Stimulated activated naive B cell treated with anti-CD40 and anti-IgM and Interleukin-4, amounts not matched to agents 10 μg/mL and 1 μg/mL and 100 μg/mL, for 72 hours (primary cell): Measurements from ENCODE around the gene INPP1.
A peak's percentile ranks its signal among the peaks of the same experiment; 100 is the strongest.
"Not testable (repeated sequence)": the region's sequence is repeated elsewhere in the genome, so short reads cannot be mapped to it uniquely, and the experiment has no call there.

Experiments used
- ATAC-seq, 2 donors: fragments of 150-1000 bp; cut with Tn5 transposase; replicated peaks; 2 replicates each; pipeline ENCODE4 v1.10.0; 2021; ENCODE audit warnings: moderate library complexity in 1 of 2
- DNase-seq: peaks from one replicate; pipeline ENCODE4 v3.0.0; 2021
- H3K27ac Mint-ChIP-seq: one replicate; pipeline ENCODE4 v1.8.0; 2022; ENCODE audit warnings: mild to moderate bottlenecking, mixed read lengths
- H3K27me3 Mint-ChIP-seq, 2 donors: one replicate each; pipeline ENCODE4 v1.8.0; 2022; ENCODE audit warnings: mixed read lengths in 2 of 2
- H3K36me3 Mint-ChIP-seq, 2 donors: one replicate each; pipeline ENCODE4 v1.8.0; 2022; ENCODE audit warnings: mixed read lengths in 2 of 2, mild to moderate bottlenecking in 1 of 2
- H3K4me1 Mint-ChIP-seq, 2 donors: one replicate each; pipeline ENCODE4 v1.8.0; 2022; ENCODE audit warnings: mixed read lengths in 2 of 2, mild to moderate bottlenecking in 1 of 2
- H3K4me3 Mint-ChIP-seq, 2 donors: one replicate each; pipeline ENCODE4 v1.8.0; 2022; ENCODE audit warnings: mild to moderate bottlenecking in 2 of 2, mixed read lengths in 2 of 2, moderate library complexity in 1 of 2
- H3K9me3 Mint-ChIP-seq, 2 donors: one replicate each; pipeline ENCODE4 v1.8.0; 2022; ENCODE audit warnings: mixed read lengths in 2 of 2, mild to moderate bottlenecking in 1 of 2

Gene INPP1

DNA sequence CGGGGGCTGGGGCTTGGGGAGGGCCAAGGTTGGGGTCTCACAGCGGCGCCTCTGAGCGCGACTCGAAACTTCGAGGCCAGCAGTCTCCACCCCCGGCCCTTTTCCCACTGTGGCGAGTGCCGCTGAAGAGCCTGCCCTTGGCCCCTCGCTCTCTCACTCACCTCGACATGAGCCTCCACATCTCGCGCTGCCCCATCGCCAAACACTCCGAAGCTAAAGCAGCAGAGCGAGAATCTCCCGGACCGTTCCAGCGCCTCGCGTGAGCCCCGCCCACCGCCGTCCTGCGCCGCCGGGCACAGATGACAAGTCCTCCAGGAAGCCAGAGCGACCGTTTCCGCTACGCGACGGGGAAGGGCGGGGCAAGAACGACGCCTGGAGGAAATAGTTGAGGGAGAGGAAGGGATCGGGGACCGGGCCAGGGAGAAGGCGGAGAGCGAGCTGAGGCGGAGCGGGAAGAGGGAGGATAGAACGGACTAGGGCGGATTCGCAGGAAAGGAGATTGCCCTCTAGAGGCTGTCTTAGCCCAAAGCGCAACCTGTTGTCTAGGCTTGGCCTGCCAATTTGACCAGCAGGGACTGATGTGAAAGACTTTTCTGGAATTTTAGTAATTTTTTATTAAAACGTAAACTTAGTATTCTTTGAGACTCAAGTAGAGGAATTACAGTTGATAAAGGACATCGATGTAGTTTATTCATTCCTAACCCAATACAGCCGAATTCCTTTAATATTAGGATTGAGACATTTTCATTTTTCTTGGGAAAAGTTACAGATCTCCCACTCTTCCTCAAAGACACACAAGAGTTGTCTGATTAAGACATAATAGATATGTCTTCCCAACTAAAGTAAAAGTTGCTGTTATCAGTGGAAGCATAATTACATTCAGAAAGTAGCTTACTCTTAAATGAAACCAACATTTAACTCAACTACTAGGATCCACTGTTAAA is 23.6 kb upstream of the INPP1 start, which contains the start of gene HIBCH:
Gene HIBCH (minus strand): TSS at position 272 of the 944 bp plus-strand sequence. CDS start 76 bp downstream, at position 196.
- H3K27ac Mint-ChIP-seq, result peak within 1 kb of the TSS; percentile 90
- H3K4me1 Mint-ChIP-seq, result peaks cover 26 to 44% of the 10 kb centered on the region in 2 donors
- DNase-seq (peak; percentile 88), ATAC-seq (peak; percentile 95 to 97)
- peaks cover 0 to 10% of the 10 kb centered on the region in 2 donors for H3K36me3 Mint-ChIP-seq
- H3K27me3 Mint-ChIP-seq, result no peaks in the 10 kb centered on the region
- peak within 1 kb of the TSS; percentile 91 to 94 for H3K4me3 Mint-ChIP-seq
- H3K9me3 Mint-ChIP-seq, result no peaks in the 10 kb centered on the region

DNA sequence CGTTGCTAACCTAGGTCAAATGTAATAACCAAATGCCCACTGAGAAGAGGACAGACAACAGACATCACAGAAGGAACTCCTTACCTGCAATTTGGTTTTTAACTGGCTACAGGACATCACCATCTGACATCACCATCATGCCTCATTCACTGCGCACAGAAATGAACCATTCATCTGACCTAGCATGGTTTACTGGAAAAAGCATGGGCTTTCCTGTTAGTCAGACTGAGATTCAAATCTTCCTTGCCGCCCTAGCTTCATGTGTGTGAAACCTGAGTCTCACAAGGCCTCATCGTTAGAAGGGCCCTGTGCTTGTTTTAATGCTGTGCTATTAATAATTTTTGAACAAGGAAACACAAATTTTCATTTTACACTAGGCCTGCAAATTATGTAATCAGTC is 22.7 kb upstream of the INPP1 start:
- H3K27ac Mint-ChIP-seq, result peak overlapping the region; percentile 73
- H3K27me3 Mint-ChIP-seq, result peaks cover 6 to 7% of the 10 kb centered on the region in 2 donors
- no peak for DNase-seq
- H3K36me3 Mint-ChIP-seq, result peaks cover 0 to 4% of the 10 kb centered on the region in 2 donors
- ATAC-seq, result no peak
- peaks cover 19 to 36% of the 10 kb centered on the region in 2 donors for H3K4me1 Mint-ChIP-seq
- H3K9me3 Mint-ChIP-seq, result no peaks in the 10 kb centered on the region
- H3K4me3 Mint-ChIP-seq, result peak overlapping the region; percentile 78 to 94

DNA sequence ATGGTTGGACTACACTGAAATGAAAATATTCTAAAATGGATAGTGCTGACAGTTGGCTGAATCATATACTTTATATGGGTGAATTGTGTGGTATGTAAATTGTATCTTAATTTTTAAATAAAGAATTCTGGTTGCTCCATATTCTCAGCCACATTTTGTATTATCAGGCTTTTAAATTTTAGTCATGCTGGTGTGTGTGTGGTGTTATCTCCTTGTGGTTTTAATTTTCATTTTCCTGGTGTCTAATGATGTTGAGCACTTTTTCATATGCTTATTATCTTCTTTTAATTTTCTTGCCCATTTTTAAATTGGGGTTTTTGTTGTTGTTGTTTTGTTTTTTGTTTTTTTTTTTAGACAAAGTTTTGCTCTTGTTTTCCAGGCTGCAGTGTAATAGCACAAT is 20.0 kb upstream of the INPP1 start:
- Mint-ChIP-seq H3K9me3 (no peaks in the 10 kb centered on the region), H3K4me1 (peaks cover 5 to 18% of the 10 kb centered on the region in 2 donors), H3K27me3 (peaks cover 13 to 24% of the 10 kb centered on the region in 2 donors), H3K36me3 (no peaks in the 10 kb centered on the region), H3K4me3 (no peak overlapping the region), H3K27ac (no peak overlapping the region)
- DNase-seq (no peak), ATAC-seq (no peak)

DNA sequence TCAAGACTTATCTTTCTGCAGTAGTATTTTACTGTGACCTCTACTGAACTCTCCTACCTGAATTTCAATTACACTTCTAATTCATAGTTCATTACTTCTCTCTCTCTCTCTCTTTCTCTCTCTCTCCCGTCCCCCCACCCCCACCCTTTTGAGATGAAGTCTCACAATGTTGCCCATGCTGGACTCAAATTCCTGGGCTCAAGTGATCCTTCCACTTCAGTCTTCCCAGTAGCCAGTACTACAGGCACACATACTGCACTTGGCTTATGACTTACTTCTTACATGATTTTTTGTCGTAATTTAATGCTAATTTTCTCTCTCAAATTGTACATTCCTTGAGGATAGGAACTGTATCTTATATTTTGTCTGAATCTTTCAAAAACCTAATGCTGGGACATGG is 17.8 kb upstream of the INPP1 start:
- DNase-seq (no peak), ATAC-seq (no peak)
- no peaks in the 10 kb centered on the region for H3K9me3 Mint-ChIP-seq
- no peak overlapping the region for H3K4me3 Mint-ChIP-seq
- H3K27me3 Mint-ChIP-seq, result peaks cover 21 to 39% of the 10 kb centered on the region in 2 donors
- no peak overlapping the region for H3K27ac Mint-ChIP-seq
- no peaks in the 10 kb centered on the region for H3K36me3 Mint-ChIP-seq
- H3K4me1 Mint-ChIP-seq, result peaks cover 0 to 6% of the 10 kb centered on the region in 2 donors

DNA sequence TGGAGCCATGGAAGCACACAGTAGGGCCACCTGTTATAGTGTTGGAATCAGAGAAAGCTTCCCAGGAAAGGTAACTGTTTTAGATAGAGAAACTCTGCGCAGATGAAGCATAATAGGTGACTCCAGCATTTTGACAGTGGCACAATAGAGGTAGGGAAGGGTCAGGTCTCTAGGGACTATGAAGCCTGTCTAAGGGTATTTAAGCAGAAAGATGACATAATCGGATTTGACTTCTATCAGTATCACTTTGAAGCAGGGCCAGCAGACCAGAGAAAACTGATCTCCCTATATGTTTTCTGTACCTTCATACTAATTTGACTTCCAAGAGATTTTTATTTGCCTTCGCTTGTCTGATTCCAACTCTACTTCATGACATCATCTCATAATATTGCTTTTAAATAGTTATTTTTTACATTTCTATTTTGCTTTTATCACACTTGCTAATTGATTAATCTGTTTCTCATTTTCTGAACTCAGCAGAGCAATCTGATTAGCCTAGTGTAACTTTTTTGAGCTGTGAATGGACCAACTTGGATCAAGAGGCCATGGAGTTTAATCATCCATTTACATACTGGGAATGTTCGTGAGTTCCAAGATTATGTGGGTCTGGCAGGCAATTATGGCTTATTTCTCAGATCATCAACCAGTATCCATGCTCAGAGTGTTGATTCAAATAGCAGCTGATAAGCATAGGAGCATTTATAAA is 15.4 kb upstream of the INPP1 start:
- no peak overlapping the region for H3K27ac Mint-ChIP-seq
- H3K27me3 Mint-ChIP-seq, result peaks cover 25 to 40% of the 10 kb centered on the region in 2 donors
- DNase-seq, result no peak
- H3K9me3 Mint-ChIP-seq, result no peaks in the 10 kb centered on the region
- H3K36me3 Mint-ChIP-seq, result no peaks in the 10 kb centered on the region
- H3K4me3 Mint-ChIP-seq, result no peak overlapping the region
- peaks cover 0 to 4% of the 10 kb centered on the region in 2 donors for H3K4me1 Mint-ChIP-seq
- ATAC-seq, result peak in 1 of 2 donors; percentile 25

DNA sequence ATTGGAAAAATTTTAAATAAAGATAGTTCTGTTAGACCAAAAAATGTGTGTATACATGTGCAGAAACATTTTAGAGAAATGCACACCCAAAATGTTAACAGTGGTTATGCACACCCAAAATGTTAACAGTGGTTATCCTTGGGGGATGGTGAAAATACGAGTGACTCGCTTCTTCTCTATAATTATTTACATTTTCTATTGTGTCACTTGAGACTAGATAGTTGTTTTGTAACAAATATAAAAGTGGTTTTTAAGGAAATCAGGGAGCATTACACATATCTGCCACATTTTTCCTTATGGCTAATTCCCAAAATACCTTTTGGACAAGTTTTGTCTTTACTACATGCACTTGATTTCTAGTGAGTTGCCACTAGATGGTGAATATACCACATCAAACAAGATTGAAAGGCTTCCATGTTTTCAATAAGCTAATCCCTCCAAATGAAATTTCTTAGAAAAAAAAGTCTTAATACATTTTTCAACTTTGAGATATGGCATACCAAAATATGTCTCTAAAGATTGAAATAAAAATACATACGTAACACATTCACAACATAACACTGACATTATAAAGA is 14.7 kb upstream of the INPP1 start:
- Mint-ChIP-seq H3K27ac (no peak overlapping the region), H3K4me3 (no peak overlapping the region), H3K9me3 (no peaks in the 10 kb centered on the region), H3K27me3 (peaks cover 25 to 40% of the 10 kb centered on the region in 2 donors), H3K4me1 (peaks cover 0 to 4% of the 10 kb centered on the region in 2 donors), H3K36me3 (no peaks in the 10 kb centered on the region)
- DNase-seq (no peak), ATAC-seq (no peak)

DNA sequence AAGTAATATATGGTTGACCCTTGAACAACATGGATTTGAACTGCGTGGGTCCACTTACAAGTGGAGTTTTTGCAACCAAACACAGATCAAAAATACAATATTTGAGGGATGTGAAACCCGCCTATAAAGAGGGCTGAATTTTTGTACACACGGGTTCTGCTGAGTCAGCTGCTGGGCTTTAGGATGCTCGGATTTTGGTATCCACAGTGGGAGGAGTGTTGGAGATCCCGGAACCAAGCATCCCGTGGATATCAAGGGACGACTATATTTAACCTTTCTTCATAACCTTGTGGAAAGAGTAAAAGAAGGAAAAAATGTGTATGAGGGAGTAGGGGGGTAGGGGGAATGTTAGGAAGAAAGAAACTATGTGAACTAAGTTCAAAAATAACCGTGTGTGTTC is 10.0 kb upstream of the INPP1 start:
- Mint-ChIP-seq H3K4me1 (no peaks in the 10 kb centered on the region), H3K27me3 (peaks cover 12 to 16% of the 10 kb centered on the region in 2 donors), H3K36me3 (no peaks in the 10 kb centered on the region), H3K9me3 (peaks cover 0 to 2% of the 10 kb centered on the region in 2 donors), H3K27ac (no peak overlapping the region), H3K4me3 (no peak overlapping the region)
- DNase-seq (no peak), ATAC-seq (no peak)

DNA sequence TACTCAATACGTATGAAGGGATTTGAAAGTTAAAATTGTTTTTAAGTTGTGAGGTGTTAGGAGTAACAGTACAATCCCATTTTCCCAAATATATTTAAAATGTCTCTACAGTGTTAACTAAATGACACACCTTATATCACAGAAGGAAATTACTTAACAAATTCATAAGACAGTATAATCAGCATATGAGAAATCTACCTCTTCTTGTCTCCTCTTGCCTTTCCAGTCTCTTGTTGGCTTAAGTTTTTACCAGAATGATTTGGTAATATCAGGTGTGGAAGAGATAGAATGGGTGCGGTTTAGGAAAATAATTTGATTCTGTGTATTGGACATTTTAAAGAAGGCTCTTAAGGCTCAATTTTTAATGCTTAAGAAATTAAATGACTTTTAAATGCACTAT is 9.5 kb upstream of the INPP1 start:
- no peaks in the 10 kb centered on the region for H3K36me3 Mint-ChIP-seq
- H3K4me3 Mint-ChIP-seq, result no peak overlapping the region
- no peaks in the 10 kb centered on the region for H3K4me1 Mint-ChIP-seq
- H3K27me3 Mint-ChIP-seq, result peaks cover 12 to 16% of the 10 kb centered on the region in 2 donors
- no peak for ATAC-seq
- no peak for DNase-seq
- peaks cover 0 to 2% of the 10 kb centered on the region in 2 donors for H3K9me3 Mint-ChIP-seq
- no peak overlapping the region for H3K27ac Mint-ChIP-seq

DNA sequence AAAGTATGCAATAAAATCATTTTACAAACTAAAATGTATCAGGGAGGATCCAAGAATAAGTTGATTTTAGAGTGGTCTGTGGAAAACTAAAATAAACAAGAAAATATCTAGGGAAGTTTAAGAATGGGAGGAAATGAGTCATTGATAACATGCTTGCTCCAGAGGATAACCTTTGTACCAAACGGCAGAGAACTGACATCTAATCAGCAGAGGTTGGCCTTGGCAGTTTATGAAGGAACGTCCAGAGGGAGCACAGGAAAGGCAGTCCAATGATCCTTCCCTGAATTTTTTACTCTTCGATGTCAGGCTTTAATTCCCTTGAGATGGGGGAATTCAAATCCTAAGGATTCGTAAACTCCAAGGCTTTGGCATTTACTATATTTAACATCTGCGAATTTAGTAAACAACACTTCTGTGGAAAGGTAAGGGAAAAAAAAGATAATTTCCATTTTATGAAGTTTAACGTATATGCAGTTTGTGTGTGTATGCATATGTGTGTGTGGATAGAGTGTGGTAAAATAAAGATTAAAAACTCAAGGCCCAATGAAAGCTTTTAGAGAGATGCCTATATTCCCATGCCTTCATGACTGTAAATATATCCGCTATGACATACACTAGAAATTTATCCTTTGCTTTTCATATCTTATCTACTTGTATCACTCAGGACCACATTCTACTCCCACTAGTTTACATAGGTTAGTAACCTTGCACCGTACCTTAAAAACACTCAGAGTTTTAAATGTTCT is 8.7 kb upstream of the INPP1 start:
- H3K27me3 Mint-ChIP-seq, result peaks cover 7 to 10% of the 10 kb centered on the region in 2 donors
- H3K36me3 Mint-ChIP-seq, result no peaks in the 10 kb centered on the region
- H3K4me3 Mint-ChIP-seq, result no peak overlapping the region
- no peak for DNase-seq
- H3K9me3 Mint-ChIP-seq, result peaks cover 0 to 2% of the 10 kb centered on the region in 2 donors
- H3K4me1 Mint-ChIP-seq, result no peaks in the 10 kb centered on the region
- no peak for ATAC-seq
- H3K27ac Mint-ChIP-seq, result no peak overlapping the region

DNA sequence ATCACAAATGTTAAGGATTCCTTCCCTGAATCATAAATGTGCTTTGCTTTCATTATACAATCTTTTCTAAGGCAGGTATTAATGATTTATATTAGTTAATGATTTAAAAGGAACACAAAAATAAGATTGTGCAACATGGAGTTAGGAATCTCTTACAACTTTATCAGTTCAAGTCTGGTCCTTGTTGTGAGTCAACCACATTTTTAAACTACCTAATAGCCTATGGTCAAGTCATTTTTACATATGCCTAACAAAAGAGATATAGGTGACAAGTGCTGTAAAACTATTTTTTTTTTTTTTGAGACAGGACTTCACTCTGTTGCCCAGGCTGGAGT is 8.2 kb upstream of the INPP1 start:
- no peak overlapping the region for H3K4me3 Mint-ChIP-seq
- DNase-seq (no peak), ATAC-seq (no peak)
- H3K27me3 Mint-ChIP-seq, result peaks cover 5% of the 10 kb centered on the region in 2 donors
- peaks cover 0 to 2% of the 10 kb centered on the region in 2 donors for H3K9me3 Mint-ChIP-seq
- no peaks in the 10 kb centered on the region for H3K36me3 Mint-ChIP-seq
- H3K27ac Mint-ChIP-seq, result no peak overlapping the region
- H3K4me1 Mint-ChIP-seq, result no peaks in the 10 kb centered on the region

DNA sequence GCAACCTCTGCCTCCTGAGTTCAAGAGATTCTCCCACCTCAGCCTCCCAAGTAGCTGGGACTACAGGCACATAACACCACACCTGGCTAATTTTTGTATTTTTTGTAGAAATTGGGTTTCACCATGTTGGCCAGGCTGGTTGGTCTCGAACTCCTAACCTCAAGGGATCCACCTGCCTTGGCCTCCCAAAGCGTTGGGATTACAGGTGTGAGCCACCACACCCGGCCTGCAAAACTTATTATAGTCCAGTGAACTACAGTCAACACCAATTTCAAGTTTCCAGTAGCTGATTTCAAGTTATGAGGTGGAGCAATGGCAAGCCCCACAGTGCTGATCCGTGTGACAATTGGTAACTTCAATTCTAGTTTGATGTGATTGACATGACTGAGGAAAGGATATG is 7.8 kb upstream of the INPP1 start:
- not testable (repeated sequence) for ATAC-seq, H3K36me3 Mint-ChIP-seq, H3K27ac Mint-ChIP-seq, H3K4me1 Mint-ChIP-seq, H3K9me3 Mint-ChIP-seq, DNase-seq, H3K4me3 Mint-ChIP-seq, H3K27me3 Mint-ChIP-seq

DNA sequence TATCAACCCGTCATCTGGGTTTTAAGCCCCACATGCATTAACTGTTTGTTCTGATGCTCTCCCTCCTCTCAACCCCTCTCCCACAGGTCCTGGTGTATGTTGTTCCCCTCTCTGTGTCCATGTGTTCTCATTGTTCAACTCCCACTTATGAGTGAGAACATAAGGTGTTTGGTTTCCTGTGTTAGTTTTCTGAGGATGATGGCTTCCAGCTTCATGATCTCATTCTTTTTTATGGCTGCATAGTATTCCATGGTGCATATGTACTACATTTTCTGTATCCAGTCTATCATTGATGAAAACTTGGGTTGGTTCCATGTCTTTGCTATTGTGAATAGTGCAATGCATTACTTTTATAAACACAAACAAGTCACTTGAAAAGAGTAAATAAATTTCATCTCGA is 7.0 kb upstream of the INPP1 start:
- Mint-ChIP-seq H3K27ac (no peak overlapping the region), H3K4me1 (no peaks in the 10 kb centered on the region), H3K36me3 (no peaks in the 10 kb centered on the region), H3K4me3 (no peak overlapping the region), H3K27me3 (no peaks in the 10 kb centered on the region), H3K9me3 (peaks cover 0 to 2% of the 10 kb centered on the region in 2 donors)
- ATAC-seq (no peak), DNase-seq (no peak)

DNA sequence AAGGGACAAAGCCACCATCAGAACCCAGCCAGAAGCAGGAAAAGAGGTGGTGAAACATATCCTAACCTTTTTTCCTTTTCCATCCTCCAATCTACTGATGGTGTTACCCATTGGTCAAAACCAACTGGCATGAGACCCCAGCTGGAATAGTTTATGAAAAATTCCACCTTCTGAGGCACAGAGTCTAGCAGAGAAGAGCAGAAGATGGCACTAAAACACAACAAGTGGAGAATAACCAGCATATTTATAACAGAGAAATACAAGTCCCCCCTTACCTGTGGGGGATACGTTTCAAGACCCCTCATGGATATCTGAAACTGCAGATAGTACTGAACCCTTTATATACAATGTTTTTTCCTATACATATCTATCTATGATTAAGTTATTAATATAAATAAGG is 4.9 kb upstream of the INPP1 start:
- peaks cover 0 to 2% of the 10 kb centered on the region in 2 donors for H3K9me3 Mint-ChIP-seq
- DNase-seq (no peak), ATAC-seq (no peak)
- no peak overlapping the region for H3K27ac Mint-ChIP-seq
- H3K27me3 Mint-ChIP-seq, result no peaks in the 10 kb centered on the region
- no peak overlapping the region for H3K4me3 Mint-ChIP-seq
- peaks cover 3 to 6% of the 10 kb centered on the region in 2 donors for H3K4me1 Mint-ChIP-seq
- H3K36me3 Mint-ChIP-seq, result no peaks in the 10 kb centered on the region

DNA sequence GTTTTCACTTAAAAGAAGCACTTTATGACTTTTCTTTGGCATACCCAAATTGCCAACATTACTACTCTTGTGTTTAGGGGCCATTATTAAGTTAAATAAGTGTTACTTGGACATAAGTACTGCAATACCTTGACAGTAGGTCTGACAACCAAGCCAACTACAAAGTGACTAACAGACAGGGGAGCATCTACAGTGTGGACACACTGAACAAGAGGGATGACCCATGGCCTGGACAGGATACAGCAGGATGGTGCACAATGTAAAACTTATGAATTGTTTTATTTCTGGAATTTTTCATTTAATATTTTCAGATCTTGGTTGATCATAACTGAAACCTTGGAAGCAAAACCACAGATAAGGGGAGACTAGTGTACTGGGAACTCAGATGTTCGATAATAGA is 4.0 kb upstream of the INPP1 start:
- DNase-seq, result no peak
- no peak for ATAC-seq
- H3K36me3 Mint-ChIP-seq, result no peaks in the 10 kb centered on the region
- peaks cover 6 to 16% of the 10 kb centered on the region in 2 donors for H3K4me1 Mint-ChIP-seq
- H3K4me3 Mint-ChIP-seq, result no peak overlapping the region
- H3K27me3 Mint-ChIP-seq, result no peaks in the 10 kb centered on the region
- peaks cover 0 to 2% of the 10 kb centered on the region in 2 donors for H3K9me3 Mint-ChIP-seq
- H3K27ac Mint-ChIP-seq, result no peak overlapping the region
